ENCODE data around the gene SPINK9. TPM values are rescaled to one million over a fixed set of nuclear protein-coding genes. Genes with fewer than 3 reads are reported as not detected.

Gene SPINK9
- total RNA-seq, 1 experiment from 2014 or later, result not detected

- TF ChIP-seq ESRRA (CRISPR knock-in tag; IDR thresholded peaks at IDR 0.05; ENCODE audit: borderline replicate concordance) (no peak), NR3C1 (CRISPR knock-in tag; conservative IDR thresholded peaks at IDR 0.05; ENCODE audit: low read depth) (no peak), USF1 (CRISPR knock-in tag; IDR thresholded peaks at IDR 0.05) (no peak), FOXJ3 (CRISPR knock-in tag; IDR thresholded peaks at IDR 0.05; ENCODE audit: borderline replicate concordance) (no peak), ZNF317 (CRISPR knock-in tag; IDR thresholded peaks at IDR 0.05; ENCODE audit: borderline replicate concordance, low read depth) (no peak), NR2C2 (CRISPR knock-in tag; IDR thresholded peaks at IDR 0.05) (no peak), ZNF512 (CRISPR knock-in tag; IDR thresholded peaks at IDR 0.05; ENCODE audit: borderline replicate concordance) (no peak), JUN (CRISPR knock-in tag; IDR thresholded peaks at IDR 0.05) (no peak), NFE2L1 (CRISPR knock-in tag; IDR thresholded peaks at IDR 0.05) (no peak), IRF1 (CRISPR knock-in tag; IDR thresholded peaks at IDR 0.05) (no peak), FOXP1 (CRISPR knock-in tag; IDR thresholded peaks at IDR 0.05; ENCODE audit: borderline replicate concordance) (no peak), CREB1 (CRISPR knock-in tag; IDR thresholded peaks at IDR 0.05) (no peak), MYBL2 (CRISPR knock-in tag; IDR thresholded peaks at IDR 0.05) (no peak), RELA (CRISPR knock-in tag; IDR thresholded peaks at IDR 0.05; ENCODE audit: borderline replicate concordance) (no peak), ZNF532 (CRISPR knock-in tag; IDR thresholded peaks at IDR 0.05; ENCODE audit: borderline replicate concordance) (no peak), ZNF416 (CRISPR knock-in tag; IDR thresholded peaks at IDR 0.05) (no peak)
These were observed 52.0 kb downstream of the SPINK9 start (continued) for GRCh38 chr5:148387325-148387724.

GRCh38 chr5:148388696-148389095 is 53.3 kb downstream of the SPINK9 start:
- ChIA-PET POLR2A (no interaction called here), CTCF (interaction anchor here (1.6 kb wide), 1 partner anchor 10 kb away, joined by 8 read pairs; no protein-coding TSS in a partner anchor)
- H3K36me3 Mint-ChIP-seq, result peaks cover 5% of the 10 kb centered on the region; the same call in 1 of the 2 replicates
- H3K27ac Mint-ChIP-seq, result no peak overlapping the region
- DNase-seq (ENCODE audit: low spot score) (no peak), ATAC-seq (no peak)
- H3K4me1 Mint-ChIP-seq, result peaks cover 48% of the 10 kb centered on the region
- no peaks in the 10 kb centered on the region for H3K9me3 Mint-ChIP-seq
- H3K27me3 Mint-ChIP-seq (ENCODE audit: low read depth), result no peaks in the 10 kb centered on the region
- H3K4me3 Mint-ChIP-seq, result no peak overlapping the region
- TF ChIP-seq ZNF425 (CRISPR knock-in tag; conservative IDR thresholded peaks at IDR 0.05) (no peak), NFE2L1 (CRISPR knock-in tag; IDR thresholded peaks at IDR 0.05) (no peak), ZNF317 (CRISPR knock-in tag; IDR thresholded peaks at IDR 0.05; ENCODE audit: borderline replicate concordance, low read depth) (no peak), ZBTB21 (CRISPR knock-in tag; IDR thresholded peaks at IDR 0.05; ENCODE audit: borderline replicate concordance) (no peak), SMAD4 (CRISPR knock-in tag; IDR thresholded peaks at IDR 0.05) (no peak), PRDM15 (CRISPR knock-in tag; IDR thresholded peaks at IDR 0.05) (no peak), ZNF416 (CRISPR knock-in tag; IDR thresholded peaks at IDR 0.05) (no peak), SP1 (CRISPR knock-in tag; conservative IDR thresholded peaks at IDR 0.05) (no peak)
